Measurements from ENCODE around the gene OR9I1.

OR9I1 gene

DNA sequence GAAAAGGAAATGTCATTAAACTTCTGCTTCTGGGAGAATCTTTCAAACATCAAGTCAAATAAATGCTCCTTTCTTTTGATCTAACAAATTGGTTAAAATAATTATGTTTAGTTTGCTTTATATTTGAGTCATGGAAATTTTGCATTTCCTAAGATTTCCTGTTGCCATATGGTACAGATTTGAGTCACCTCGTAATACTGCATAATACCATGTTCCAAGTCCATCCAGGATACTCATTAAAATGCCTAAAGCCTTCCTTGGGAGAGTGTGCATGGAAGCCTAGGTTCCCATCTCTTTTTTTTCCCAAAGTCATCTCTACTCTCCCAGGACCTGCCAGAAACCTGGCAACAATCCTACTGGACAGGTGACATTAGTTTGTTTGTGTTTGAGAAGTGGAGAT, 4.2 kb downstream of the OR9I1 start:
- H3K27ac ChIP-seq, result no peak overlapping the region
- no peaks in the 10 kb centered on the region for H3K4me1 ChIP-seq
- H3K4me2 ChIP-seq, result no peak overlapping the region
- no peak overlapping the region for H3K9ac ChIP-seq
- no peaks in the 10 kb centered on the region for H3K27me3 ChIP-seq
- no peaks in the 10 kb centered on the region for H3K36me3 ChIP-seq
- TF ChIP-seq Cebpa-rat (IDR thresholded peaks at IDR 0.05), result no peak
- no peaks in the 10 kb centered on the region for H3K9me3 ChIP-seq
- no peak overlapping the region for H3K4me3 ChIP-seq
- no peaks in the 10 kb centered on the region for H4K20me1 ChIP-seq

DNA sequence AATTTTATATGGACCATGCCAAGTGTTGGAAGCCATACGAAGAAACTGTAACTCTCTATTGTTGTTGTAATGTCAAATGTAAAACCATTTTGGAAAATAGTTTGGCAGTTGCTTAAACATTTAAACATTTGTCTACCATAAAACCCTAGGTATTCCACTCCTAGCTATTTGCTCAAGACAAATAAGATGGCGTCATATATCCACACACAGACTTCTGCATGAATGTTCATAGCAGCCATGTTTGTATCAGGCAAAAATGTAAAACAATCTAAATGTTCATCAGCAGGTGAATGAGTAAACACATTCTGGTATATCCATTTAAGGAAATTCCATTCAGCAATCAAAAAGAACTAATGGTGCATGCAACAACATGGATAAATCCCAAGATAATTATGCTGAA, 27.9 kb downstream of the OR9I1 start:
- H4K20me1 ChIP-seq, result no peaks in the 10 kb centered on the region
- no peak overlapping the region for H3K9ac ChIP-seq
- H3K27ac ChIP-seq, result no peak overlapping the region
- TF ChIP-seq Cebpa-rat (IDR thresholded peaks at IDR 0.05), result no peak
- no peak overlapping the region for H3K4me3 ChIP-seq
- no peak overlapping the region for H3K4me2 ChIP-seq
- H3K36me3 ChIP-seq, result no peaks in the 10 kb centered on the region
- no peaks in the 10 kb centered on the region for H3K27me3 ChIP-seq
- no peaks in the 10 kb centered on the region for H3K9me3 ChIP-seq
- H3K4me1 ChIP-seq, result no peaks in the 10 kb centered on the region

DNA sequence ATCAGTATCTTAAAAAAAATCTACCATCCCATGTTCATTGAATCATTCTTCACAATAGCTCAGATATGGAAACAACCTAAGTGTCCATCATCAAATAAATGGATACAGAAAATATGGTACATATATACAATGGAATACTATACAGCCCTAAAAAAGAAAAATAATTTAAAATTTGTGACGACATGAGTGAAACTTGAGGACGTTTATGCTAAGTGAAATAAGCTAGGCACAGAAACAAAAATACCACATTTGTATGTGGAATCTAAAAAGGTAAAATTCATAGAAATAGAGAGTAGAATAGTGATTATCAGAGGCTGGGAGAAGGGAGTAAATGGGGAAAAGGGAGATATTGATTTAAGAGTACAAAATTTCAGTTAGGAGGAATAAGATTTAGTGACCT, 38.8 kb downstream of the OR9I1 start:
- H4K20me1 ChIP-seq, result no peaks in the 10 kb centered on the region
- no peaks in the 10 kb centered on the region for H3K9me3 ChIP-seq
- no peak overlapping the region for H3K9ac ChIP-seq
- no peak for TF ChIP-seq Cebpa-rat (IDR thresholded peaks at IDR 0.05)
- H3K27ac ChIP-seq, result no peak overlapping the region
- H3K4me2 ChIP-seq, result no peak overlapping the region
- no peaks in the 10 kb centered on the region for H3K36me3 ChIP-seq
- H3K4me3 ChIP-seq, result no peak overlapping the region
- no peaks in the 10 kb centered on the region for H3K4me1 ChIP-seq
- H3K27me3 ChIP-seq, result no peaks in the 10 kb centered on the region

DNA sequence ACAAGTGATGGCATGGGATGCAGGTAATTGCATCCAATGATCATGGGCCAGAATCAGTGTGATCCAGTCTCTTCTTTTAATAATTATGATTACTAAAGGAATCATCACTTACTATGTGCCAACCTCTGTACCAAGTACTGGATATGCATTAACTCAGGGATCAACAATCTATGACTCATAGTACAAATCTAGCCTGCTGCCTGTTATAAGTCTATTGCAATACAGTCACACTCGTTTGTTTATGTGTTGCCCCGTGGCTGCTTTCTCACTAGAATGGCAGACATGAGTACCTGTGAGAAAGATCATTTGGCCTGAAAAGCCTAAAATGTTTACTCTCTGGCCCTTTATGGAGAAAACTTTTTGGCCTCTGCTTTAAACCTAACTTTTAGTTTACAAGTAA, 49.5 kb downstream of the OR9I1 start:
- Histone ChIP-seq H3K9me3 (no peaks in the 10 kb centered on the region), H3K27me3 (no peaks in the 10 kb centered on the region), H3K4me3 (no peak overlapping the region), H3K4me1 (no peaks in the 10 kb centered on the region), H3K27ac (no peak overlapping the region), H3K4me2 (no peak overlapping the region), H3K36me3 (no peaks in the 10 kb centered on the region), H4K20me1 (no peaks in the 10 kb centered on the region), H3K9ac (no peak overlapping the region)
- no peak for TF ChIP-seq Cebpa-rat (IDR thresholded peaks at IDR 0.05)

DNA sequence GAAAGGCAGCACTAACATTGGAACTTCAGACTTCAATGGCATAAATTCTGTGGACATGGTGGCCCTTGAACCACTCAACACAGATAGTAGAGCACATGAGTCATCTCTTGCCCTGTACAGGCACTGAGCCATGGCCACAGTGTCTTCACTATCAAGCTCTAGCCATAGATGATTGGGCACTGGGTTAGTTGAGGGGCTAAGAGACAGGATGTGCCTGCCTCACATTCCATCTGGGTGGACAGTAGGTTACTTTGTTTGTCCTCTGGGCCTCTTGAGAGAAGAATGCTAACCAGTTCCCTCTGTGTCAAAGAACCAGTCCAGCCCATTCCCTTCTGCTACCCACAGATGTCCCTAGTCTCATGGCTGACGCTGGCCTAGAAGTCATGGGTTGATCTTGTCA, 54.7 kb downstream of the OR9I1 start:
- Histone ChIP-seq H3K4me1 (peaks cover 7% of the 10 kb centered on the region; the same call in 1 of the 2 replicates), H3K27me3 (no peaks in the 10 kb centered on the region), H3K36me3 (no peaks in the 10 kb centered on the region), H4K20me1 (no peaks in the 10 kb centered on the region), H3K9me3 (no peaks in the 10 kb centered on the region), H3K27ac (no peak overlapping the region), H3K4me3 (no peak overlapping the region), H3K9ac (no peak overlapping the region), H3K4me2 (no peak overlapping the region)
- TF ChIP-seq Cebpa-rat (IDR thresholded peaks at IDR 0.05), result no peak

DNA sequence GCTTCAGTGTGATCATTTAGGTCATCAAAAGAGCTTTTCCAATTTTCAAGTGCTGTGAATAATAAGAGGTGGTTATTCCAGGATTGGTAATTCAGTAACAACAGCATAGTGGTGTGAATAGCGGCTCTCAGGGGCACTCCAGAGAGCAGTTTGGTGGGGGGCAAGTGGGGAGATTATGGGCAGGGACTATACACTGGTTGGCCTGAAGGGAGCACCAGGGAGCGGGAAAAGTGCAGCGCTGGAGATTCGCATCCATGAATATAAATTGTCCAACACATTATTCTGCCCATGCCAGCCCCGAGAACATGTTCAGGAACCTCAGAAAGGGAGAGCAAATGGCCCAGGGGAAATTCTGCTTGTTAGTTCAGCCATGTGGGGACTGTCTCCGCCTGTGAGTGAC, 56.7 kb downstream of the OR9I1 start:
- Histone ChIP-seq H3K4me2 (no peak overlapping the region), H3K4me3 (no peak overlapping the region), H3K9me3 (no peaks in the 10 kb centered on the region), H3K27me3 (no peaks in the 10 kb centered on the region), H3K36me3 (no peaks in the 10 kb centered on the region), H4K20me1 (no peaks in the 10 kb centered on the region), H3K9ac (no peak overlapping the region), H3K4me1 (peaks cover 7% of the 10 kb centered on the region; the same call in 1 of the 2 replicates), H3K27ac (no peak overlapping the region)
- TF ChIP-seq Cebpa-rat (IDR thresholded peaks at IDR 0.05), result no peak

DNA sequence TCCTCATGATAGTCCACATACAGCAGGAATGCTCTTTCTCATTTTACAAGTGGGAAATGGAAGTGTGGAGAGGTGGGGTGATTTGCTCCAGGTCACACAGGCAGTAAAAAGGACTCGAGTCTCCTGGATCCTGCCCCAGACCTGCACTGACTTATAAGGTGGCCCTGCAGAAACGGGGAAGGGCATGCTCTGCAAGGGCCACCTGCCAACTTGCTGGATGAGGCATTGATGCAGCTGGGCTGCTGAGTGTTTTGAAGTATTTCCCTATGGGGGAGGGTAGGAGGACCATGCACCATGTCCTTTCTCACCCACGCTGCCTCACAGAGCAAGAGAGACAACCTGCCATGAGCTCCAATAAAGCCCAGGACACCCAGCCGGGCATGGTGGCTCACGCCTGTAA, 57.6 kb downstream of the OR9I1 start:
- H3K9ac ChIP-seq, result no peak overlapping the region
- no peaks in the 10 kb centered on the region for H4K20me1 ChIP-seq
- no peaks in the 10 kb centered on the region for H3K36me3 ChIP-seq
- no peak overlapping the region for H3K4me3 ChIP-seq
- TF ChIP-seq Cebpa-rat (IDR thresholded peaks at IDR 0.05), result no peak
- H3K4me1 ChIP-seq, result peaks cover 7% of the 10 kb centered on the region; the same call in 1 of the 2 replicates
- H3K9me3 ChIP-seq, result no peaks in the 10 kb centered on the region
- H3K4me2 ChIP-seq, result no peak overlapping the region
- no peak overlapping the region for H3K27ac ChIP-seq
- H3K27me3 ChIP-seq, result no peaks in the 10 kb centered on the region
